Measurements from ENCODE around the gene KAZN. TPM values are rescaled to one million over a fixed set of nuclear protein-coding genes. Genes with fewer than 3 reads are reported as not detected.

The KAZN gene
- total RNA-seq, 1 experiment from 2014 or later, result 3.4 TPM

GRCh38 chr1:15139654-15140350, 541.3 kb downstream of the KAZN start:
- Histone ChIP-seq H3K9me3 (peaks cover 4% of the 10 kb centered on the region; the same call in 1 of the 2 replicates), H3K4me3 (no peak overlapping the region), H3K36me3 (no peaks in the 10 kb centered on the region), H3K27me3 (no peaks in the 10 kb centered on the region)
- DNase-seq, result no peak

GRCh38 chr1:15141935-15142539, 543.6 kb downstream of the KAZN start:
- Histone ChIP-seq H3K36me3 (no peaks in the 10 kb centered on the region), H3K27me3 (no peaks in the 10 kb centered on the region), H3K9me3 (peaks cover 4% of the 10 kb centered on the region; the same call in 1 of the 2 replicates), H3K4me3 (no peak overlapping the region)
- DNase-seq, result no peak

- Histone ChIP-seq H3K4me3 (no peak overlapping the region), H3K36me3 (no peaks in the 10 kb centered on the region), H3K27me3 (no peaks in the 10 kb centered on the region; the same call in none of the 2 replicates), H3K9me3 (peaks cover 4% of the 10 kb centered on the region; the same call in 1 of the 2 replicates)
- no peak for DNase-seq
These were observed 546.8 kb downstream of the KAZN start for GRCh38 chr1:15145327-15145726.

- Histone ChIP-seq H3K27me3 (peaks cover 3% of the 10 kb centered on the region), H3K9me3 (peaks cover 4% of the 10 kb centered on the region; the same call in 1 of the 2 replicates), H3K36me3 (no peaks in the 10 kb centered on the region), H3K4me3 (no peak overlapping the region)
- no peak for DNase-seq
These were observed 547.7 kb downstream of the KAZN start for GRCh38 chr1:15146142-15146680.

- DNase-seq, result peak; percentile 23
- Histone ChIP-seq H3K4me3 (no peak overlapping the region), H3K27me3 (peaks cover 3% of the 10 kb centered on the region), H3K9me3 (peaks cover 4% of the 10 kb centered on the region; the same call in 1 of the 2 replicates), H3K36me3 (no peaks in the 10 kb centered on the region)
These were observed 548.5 kb downstream of the KAZN start for GRCh38 chr1:15146971-15147376.

GRCh38 chr1:15148004-15148403, 549.5 kb downstream of the KAZN start:
- Histone ChIP-seq H3K27me3 (peaks cover 3% of the 10 kb centered on the region), H3K36me3 (no peaks in the 10 kb centered on the region), H3K4me3 (no peak overlapping the region), H3K9me3 (no peaks in the 10 kb centered on the region)
- DNase-seq, result no peak

GRCh38 chr1:15148475-15148874, 550.0 kb downstream of the KAZN start:
- H3K4me3 ChIP-seq, result no peak overlapping the region
- H3K27me3 ChIP-seq, result peaks cover 3% of the 10 kb centered on the region
- H3K9me3 ChIP-seq, result no peaks in the 10 kb centered on the region
- H3K36me3 ChIP-seq, result no peaks in the 10 kb centered on the region
- DNase-seq, result no peak

- peaks cover 3% of the 10 kb centered on the region for H3K27me3 ChIP-seq
- no peak overlapping the region for H3K4me3 ChIP-seq
- H3K9me3 ChIP-seq, result no peaks in the 10 kb centered on the region
- H3K36me3 ChIP-seq, result no peaks in the 10 kb centered on the region
- no peak for DNase-seq
These were observed 550.5 kb downstream of the KAZN start for GRCh38 chr1:15148941-15149340.

- Histone ChIP-seq H3K27me3 (peaks cover 3% of the 10 kb centered on the region), H3K9me3 (no peaks in the 10 kb centered on the region), H3K36me3 (no peaks in the 10 kb centered on the region), H3K4me3 (no peak overlapping the region)
- no peak for DNase-seq
These were observed 551.9 kb downstream of the KAZN start for GRCh38 chr1:15150376-15150775.

- H3K27me3 ChIP-seq, result peaks cover 3% of the 10 kb centered on the region
- no peaks in the 10 kb centered on the region for H3K36me3 ChIP-seq
- H3K9me3 ChIP-seq, result no peaks in the 10 kb centered on the region
- no peak for DNase-seq
- H3K4me3 ChIP-seq, result no peak overlapping the region
These were observed 552.9 kb downstream of the KAZN start for GRCh38 chr1:15151377-15151806.

- H3K9me3 ChIP-seq, result no peaks in the 10 kb centered on the region
- H3K36me3 ChIP-seq, result no peaks in the 10 kb centered on the region
- H3K27me3 ChIP-seq, result peaks cover 3% of the 10 kb centered on the region
- DNase-seq, result no peak
- no peak overlapping the region for H3K4me3 ChIP-seq
These were observed 553.4 kb downstream of the KAZN start for GRCh38 chr1:15151871-15152270.

- DNase-seq, result peak; percentile 81
- peaks cover 3% of the 10 kb centered on the region for H3K27me3 ChIP-seq
- no peaks in the 10 kb centered on the region for H3K9me3 ChIP-seq
- H3K4me3 ChIP-seq, result peak overlapping the region; percentile 50
- no peaks in the 10 kb centered on the region for H3K36me3 ChIP-seq
These were observed 554.1 kb downstream of the KAZN start for GRCh38 chr1:15152318-15153183.

GRCh38 chr1:15153184-15153841, 554.8 kb downstream of the KAZN start, which contains the start of gene TMEM51:
TSS of gene TMEM51 (plus strand) at chr1:15153747. CDS start at chr1:15215088, 61,341 bp downstream.
- no peaks in the 10 kb centered on the region for H3K36me3 ChIP-seq
- H3K27me3 ChIP-seq, result peaks cover 3% of the 10 kb centered on the region
- H3K9me3 ChIP-seq, result no peaks in the 10 kb centered on the region
- peak within 1 kb of the TSS; percentile 50 for H3K4me3 ChIP-seq
- peak; percentile 63 for DNase-seq

- H3K36me3 ChIP-seq, result no peaks in the 10 kb centered on the region
- H3K4me3 ChIP-seq, result peak overlapping the region; percentile 50
- peaks cover 3% of the 10 kb centered on the region for H3K27me3 ChIP-seq
- DNase-seq, result peak; percentile 66
- H3K9me3 ChIP-seq, result no peaks in the 10 kb centered on the region
These were observed 555.5 kb downstream of the KAZN start for GRCh38 chr1:15153842-15154479.

GRCh38 chr1:15154480-15155036, 556.1 kb downstream of the KAZN start:
- H3K4me3 ChIP-seq, result peak overlapping the region; percentile 50
- no peak for DNase-seq
- H3K36me3 ChIP-seq, result no peaks in the 10 kb centered on the region
- peaks cover 3% of the 10 kb centered on the region for H3K27me3 ChIP-seq
- H3K9me3 ChIP-seq, result no peaks in the 10 kb centered on the region
